ENCODE measurements around the gene MTREX. TPM values are rescaled to one million over a fixed set of nuclear protein-coding genes. Genes with fewer than 3 reads are reported as not detected.
A peak's percentile ranks its signal among the peaks of the same experiment; 100 is the strongest.

The MTREX gene
- total RNA-seq, 1 donor from 2014 or later = 78.7 TPM

- no peaks in the 10 kb centered on the region for H3K27me3 Mint-ChIP-seq (ENCODE audit: low read depth)
- no peak overlapping the region for H3K27ac Mint-ChIP-seq
- DNase-seq (ENCODE audit: low spot score in 2 of 2, unreplicated experiment in 2 of 2) = no peak
- no peaks in the 10 kb centered on the region for H3K9me3 Mint-ChIP-seq
- no peaks in the 10 kb centered on the region for H3K4me1 Mint-ChIP-seq
- no peak for TF ChIP-seq CTCF (IDR thresholded peaks at IDR 0.05; ENCODE audit: unreplicated experiment)
- H3K4me3 Mint-ChIP-seq = no peak overlapping the region
- peaks cover 26% of the 10 kb centered on the region for H3K36me3 Mint-ChIP-seq
Measured at GRCh38 chr5:55407984-55408383, 100.2 kb downstream of the MTREX start.

GRCh38 chr5:55409775-55410174 lies 102.0 kb downstream of the MTREX start:
- Mint-ChIP-seq H3K27ac (no peak overlapping the region), H3K36me3 (peaks cover 27% of the 10 kb centered on the region), H3K4me3 (no peak overlapping the region), H3K4me1 (no peaks in the 10 kb centered on the region), H3K27me3 (ENCODE audit: low read depth) (no peaks in the 10 kb centered on the region), H3K9me3 (no peaks in the 10 kb centered on the region)
- TF ChIP-seq CTCF (IDR thresholded peaks at IDR 0.05; ENCODE audit: unreplicated experiment) = no peak
- no peak for DNase-seq (ENCODE audit: low spot score in 2 of 2, unreplicated experiment in 2 of 2)

GRCh38 chr5:55410845-55411244 lies 103.1 kb downstream of the MTREX start:
- Mint-ChIP-seq H3K36me3 (peaks cover 28% of the 10 kb centered on the region), H3K9me3 (no peaks in the 10 kb centered on the region), H3K4me3 (no peak overlapping the region), H3K27ac (no peak overlapping the region), H3K27me3 (ENCODE audit: low read depth) (no peaks in the 10 kb centered on the region), H3K4me1 (peaks cover 7% of the 10 kb centered on the region)
- no peak for TF ChIP-seq CTCF (IDR thresholded peaks at IDR 0.05; ENCODE audit: unreplicated experiment)
- DNase-seq (ENCODE audit: low spot score in 2 of 2, unreplicated experiment in 2 of 2) = no peak

GRCh38 chr5:55411876-55412275 lies 104.1 kb downstream of the MTREX start:
- no peaks in the 10 kb centered on the region for H3K9me3 Mint-ChIP-seq
- DNase-seq (ENCODE audit: low spot score in 2 of 2, unreplicated experiment in 2 of 2) = no peak
- H3K36me3 Mint-ChIP-seq = peaks cover 21% of the 10 kb centered on the region
- H3K27me3 Mint-ChIP-seq (ENCODE audit: low read depth) = no peaks in the 10 kb centered on the region
- no peak overlapping the region for H3K4me3 Mint-ChIP-seq
- peaks cover 10% of the 10 kb centered on the region for H3K4me1 Mint-ChIP-seq
- no peak overlapping the region for H3K27ac Mint-ChIP-seq
- TF ChIP-seq CTCF (IDR thresholded peaks at IDR 0.05; ENCODE audit: unreplicated experiment) = no peak

GRCh38 chr5:55413644-55414043 lies 105.9 kb downstream of the MTREX start:
- no peak for DNase-seq (ENCODE audit: low spot score in 2 of 2, unreplicated experiment in 2 of 2)
- H3K4me1 Mint-ChIP-seq = peaks cover 10% of the 10 kb centered on the region
- no peak overlapping the region for H3K4me3 Mint-ChIP-seq
- no peak for TF ChIP-seq CTCF (IDR thresholded peaks at IDR 0.05; ENCODE audit: unreplicated experiment)
- no peak overlapping the region for H3K27ac Mint-ChIP-seq
- H3K36me3 Mint-ChIP-seq = peaks cover 22% of the 10 kb centered on the region
- H3K27me3 Mint-ChIP-seq (ENCODE audit: low read depth) = no peaks in the 10 kb centered on the region
- no peaks in the 10 kb centered on the region for H3K9me3 Mint-ChIP-seq

- H3K27ac Mint-ChIP-seq = peak overlapping the region; percentile 45
- H3K36me3 Mint-ChIP-seq = peaks cover 18% of the 10 kb centered on the region
Measured at GRCh38 chr5:55415071-55415470, 107.3 kb downstream of the MTREX start.

More at GRCh38 chr5:55415071-55415470, 107.3 kb downstream of the MTREX start:
- H3K4me1 Mint-ChIP-seq = peaks cover 24% of the 10 kb centered on the region
- no peak overlapping the region for H3K4me3 Mint-ChIP-seq
- no peaks in the 10 kb centered on the region for H3K9me3 Mint-ChIP-seq
- no peaks in the 10 kb centered on the region for H3K27me3 Mint-ChIP-seq (ENCODE audit: low read depth)
- TF ChIP-seq CTCF (IDR thresholded peaks at IDR 0.05; ENCODE audit: unreplicated experiment) = no peak
- DNase-seq (ENCODE audit: low spot score in 2 of 2, unreplicated experiment in 2 of 2) = no peak
